Panc1 (cell line): Measurements from ENCODE around the gene GPR26.

ENCODE experiments used
- TF ChIP-seq, protein P1 (sequence below): fragments of 450-650 bp; IDR thresholded peaks from 2 replicates; pipeline ENCODE4 v1.5.1; 2017; ENCODE audit warnings: mild to moderate bottlenecking
- TF ChIP-seq, protein P2 (sequence below), 2 experiments: IDR thresholded peaks; 2 replicates each; pipeline ENCODE4 v1.6.1; 2011 to 2012; ENCODE audit warnings: low read depth in 2 of 2, control low read depth in 1 of 2, low read length in 1 of 2, mild to moderate bottlenecking in 1 of 2, moderate library complexity in 1 of 2; ENCODE audit not compliant: insufficient read depth in 1 of 2

DNA sequence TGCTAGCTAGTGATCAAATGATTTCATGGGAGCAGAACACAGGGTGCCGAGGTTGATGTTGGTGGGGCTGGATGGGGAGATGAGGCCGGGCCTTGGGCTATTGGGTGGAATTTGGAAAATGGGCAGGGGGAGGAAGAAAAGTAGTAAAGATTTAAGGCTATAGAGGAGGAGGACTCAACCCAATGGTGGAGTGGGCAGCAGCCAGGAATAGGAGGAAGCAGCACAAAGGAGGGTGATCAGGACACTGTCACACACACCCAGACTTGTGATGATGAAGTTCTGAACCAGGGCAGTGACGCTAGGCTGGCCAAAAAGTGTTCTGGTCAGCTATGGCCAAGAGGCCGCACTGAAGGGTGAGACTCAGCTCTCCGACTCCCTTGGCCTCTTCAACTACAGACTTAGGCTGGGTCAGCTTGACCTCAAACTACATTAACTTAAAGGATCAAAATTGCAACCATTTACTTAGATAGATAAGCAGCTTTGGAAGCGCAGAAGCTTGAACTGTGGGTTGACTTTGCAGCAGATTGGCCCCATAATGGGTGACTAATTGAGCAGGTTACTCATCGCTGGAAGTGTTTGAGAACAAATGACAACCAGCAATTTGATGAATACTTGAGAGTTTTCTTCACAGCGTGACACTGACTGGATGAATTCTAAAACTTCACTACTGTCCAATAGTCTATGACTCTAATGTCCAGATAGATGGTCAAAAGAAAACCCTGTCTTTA, 29.4 kb upstream of the GPR26 start:
- TF ChIP-seq, protein P1, sequence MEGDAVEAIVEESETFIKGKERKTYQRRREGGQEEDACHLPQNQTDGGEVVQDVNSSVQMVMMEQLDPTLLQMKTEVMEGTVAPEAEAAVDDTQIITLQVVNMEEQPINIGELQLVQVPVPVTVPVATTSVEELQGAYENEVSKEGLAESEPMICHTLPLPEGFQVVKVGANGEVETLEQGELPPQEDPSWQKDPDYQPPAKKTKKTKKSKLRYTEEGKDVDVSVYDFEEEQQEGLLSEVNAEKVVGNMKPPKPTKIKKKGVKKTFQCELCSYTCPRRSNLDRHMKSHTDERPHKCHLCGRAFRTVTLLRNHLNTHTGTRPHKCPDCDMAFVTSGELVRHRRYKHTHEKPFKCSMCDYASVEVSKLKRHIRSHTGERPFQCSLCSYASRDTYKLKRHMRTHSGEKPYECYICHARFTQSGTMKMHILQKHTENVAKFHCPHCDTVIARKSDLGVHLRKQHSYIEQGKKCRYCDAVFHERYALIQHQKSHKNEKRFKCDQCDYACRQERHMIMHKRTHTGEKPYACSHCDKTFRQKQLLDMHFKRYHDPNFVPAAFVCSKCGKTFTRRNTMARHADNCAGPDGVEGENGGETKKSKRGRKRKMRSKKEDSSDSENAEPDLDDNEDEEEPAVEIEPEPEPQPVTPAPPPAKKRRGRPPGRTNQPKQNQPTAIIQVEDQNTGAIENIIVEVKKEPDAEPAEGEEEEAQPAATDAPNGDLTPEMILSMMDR: no peak
- TF ChIP-seq, protein P2, sequence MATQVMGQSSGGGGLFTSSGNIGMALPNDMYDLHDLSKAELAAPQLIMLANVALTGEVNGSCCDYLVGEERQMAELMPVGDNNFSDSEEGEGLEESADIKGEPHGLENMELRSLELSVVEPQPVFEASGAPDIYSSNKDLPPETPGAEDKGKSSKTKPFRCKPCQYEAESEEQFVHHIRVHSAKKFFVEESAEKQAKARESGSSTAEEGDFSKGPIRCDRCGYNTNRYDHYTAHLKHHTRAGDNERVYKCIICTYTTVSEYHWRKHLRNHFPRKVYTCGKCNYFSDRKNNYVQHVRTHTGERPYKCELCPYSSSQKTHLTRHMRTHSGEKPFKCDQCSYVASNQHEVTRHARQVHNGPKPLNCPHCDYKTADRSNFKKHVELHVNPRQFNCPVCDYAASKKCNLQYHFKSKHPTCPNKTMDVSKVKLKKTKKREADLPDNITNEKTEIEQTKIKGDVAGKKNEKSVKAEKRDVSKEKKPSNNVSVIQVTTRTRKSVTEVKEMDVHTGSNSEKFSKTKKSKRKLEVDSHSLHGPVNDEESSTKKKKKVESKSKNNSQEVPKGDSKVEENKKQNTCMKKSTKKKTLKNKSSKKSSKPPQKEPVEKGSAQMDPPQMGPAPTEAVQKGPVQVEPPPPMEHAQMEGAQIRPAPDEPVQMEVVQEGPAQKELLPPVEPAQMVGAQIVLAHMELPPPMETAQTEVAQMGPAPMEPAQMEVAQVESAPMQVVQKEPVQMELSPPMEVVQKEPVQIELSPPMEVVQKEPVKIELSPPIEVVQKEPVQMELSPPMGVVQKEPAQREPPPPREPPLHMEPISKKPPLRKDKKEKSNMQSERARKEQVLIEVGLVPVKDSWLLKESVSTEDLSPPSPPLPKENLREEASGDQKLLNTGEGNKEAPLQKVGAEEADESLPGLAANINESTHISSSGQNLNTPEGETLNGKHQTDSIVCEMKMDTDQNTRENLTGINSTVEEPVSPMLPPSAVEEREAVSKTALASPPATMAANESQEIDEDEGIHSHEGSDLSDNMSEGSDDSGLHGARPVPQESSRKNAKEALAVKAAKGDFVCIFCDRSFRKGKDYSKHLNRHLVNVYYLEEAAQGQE (IDR thresholded peaks at IDR 0.05; ENCODE audit: insufficient read depth in 1 of 2, low read depth in 2 of 2, low read length in 1 of 2): no peak
